Keratinocyte (primary cell): ENCODE results near the gene LEFTY2. TPM values are rescaled to one million over a fixed set of nuclear protein-coding genes. Genes with fewer than 3 reads are reported as not detected.
"Not testable (repeated sequence)": the region's sequence is repeated elsewhere in the genome, so short reads cannot be mapped to it uniquely, and the experiment has no call there.

Experiments used
- DNase-seq: peaks from one replicate; pipeline ENCODE4 v3.0.0-alpha.2; 2011; ENCODE audit warnings: low read depth, missing footprints, low spot score
- FAIRE-seq: peaks from 2 replicates; lab custom pipeline; 2011; peaks lifted over from hg19 to GRCh38; lab: Jason Lieb, UNC
- H2AFZ ChIP-seq: 2 replicates; pipeline ENCODE4 v1.6.0; 2012; ENCODE audit warnings: low read length, control low read depth, inconsistent platforms; ENCODE audit not compliant: control insufficient read depth
- H3K27ac ChIP-seq: 2 replicates; pipeline ENCODE4 v1.5.1; 2011; ENCODE audit warnings: low read length; ENCODE audit not compliant: control insufficient read depth, insufficient read depth
- H3K27me3 ChIP-seq: 3 replicates; pipeline ENCODE4 v1.6.0; 2011; ENCODE audit warnings: low read length; ENCODE audit not compliant: control insufficient read depth, insufficient read depth; ENCODE audit errors: extremely low read depth
- H3K36me3 ChIP-seq, 2 experiments: 2 replicates in 1 of 2; 3 replicates in 1 of 2; pipeline ENCODE4 v1.5.1; 2011; ENCODE audit warnings: low read length in 2 of 2, mild to moderate bottlenecking in 1 of 2; ENCODE audit not compliant: control insufficient read depth in 2 of 2, insufficient read depth in 2 of 2; ENCODE audit errors: extremely low read depth in 1 of 2
- H3K4me1 ChIP-seq: 3 replicates; pipeline ENCODE4 v1.5.1; 2011; ENCODE audit warnings: low read length; ENCODE audit not compliant: control insufficient read depth, insufficient read depth; ENCODE audit errors: extremely low read depth
- H3K4me2 ChIP-seq: 3 replicates; pipeline ENCODE4 v1.6.0; 2011; ENCODE audit warnings: low read depth, low read length; ENCODE audit not compliant: control insufficient read depth, insufficient read depth; ENCODE audit errors: extremely low read depth
- H3K4me3 ChIP-seq, 3 experiments: fragments of 200-600 bp in 1 of 3; sonication (generic) in 1 of 3; 2 replicates in 2 of 3; 3 replicates in 1 of 3; pipeline ENCODE4 v1.5.1; 2011 to 2016; ENCODE audit warnings: low read length in 3 of 3, mild to moderate bottlenecking in 3 of 3, control low read depth in 2 of 3, inconsistent platforms in 1 of 3, low read depth in 1 of 3, mixed read lengths in 1 of 3, mixed run types in 1 of 3, moderate library complexity in 1 of 3; ENCODE audit not compliant: control insufficient read depth in 2 of 3, insufficient read depth in 2 of 3; ENCODE audit errors: extremely low read depth in 1 of 3
- H3K79me2 ChIP-seq: 2 replicates; pipeline ENCODE4 v1.6.0; 2012; ENCODE audit warnings: low read length; ENCODE audit not compliant: control insufficient read depth, insufficient read depth
- H3K9ac ChIP-seq: 3 replicates; pipeline ENCODE4 v1.6.0; 2011; ENCODE audit warnings: low read length; ENCODE audit not compliant: control insufficient read depth, insufficient read depth; ENCODE audit errors: extremely low read depth
- H3K9me1 ChIP-seq: 3 replicates; pipeline ENCODE4 v1.6.0; 2011; ENCODE audit warnings: low read length; ENCODE audit not compliant: control insufficient read depth, insufficient read depth; ENCODE audit errors: extremely low read depth
- H3K9me3 ChIP-seq: 2 replicates; pipeline ENCODE4 v1.5.1; 2012; ENCODE audit warnings: low read depth, low read length; ENCODE audit not compliant: control insufficient read depth
- H4K20me1 ChIP-seq: 3 replicates; pipeline ENCODE4 v1.6.0; 2011; ENCODE audit warnings: low read length; ENCODE audit not compliant: control insufficient read depth, insufficient read depth; ENCODE audit errors: extremely low read depth
- CTCF ChIP-seq, 3 experiments: IDR thresholded peaks in 1 of 3; conservative IDR thresholded peaks in 1 of 3; optimal IDR thresholded peaks in 1 of 3; 2 replicates in 2 of 3; 3 replicates in 1 of 3; pipeline versions ENCODE3 to v1.5.1; 2011; ENCODE audit warnings: low read length in 3 of 3, mild to moderate bottlenecking in 3 of 3, moderate library complexity in 2 of 3, control low read depth in 1 of 3, inconsistent platforms in 1 of 3; ENCODE audit not compliant: insufficient read depth in 2 of 3; ENCODE audit errors: extremely low read depth in 1 of 3
- EZH2 ChIP-seq: IDR thresholded peaks from one replicate; pipeline ENCODE4 v1.6.1; 2012; ENCODE audit warnings: inconsistent platforms, mild to moderate bottlenecking, low read length, moderate library complexity
- dilution Hi-C: fragments of 300-500 bp; cut with MboI; formaldehyde crosslinking; loops from one replicate; pipeline ENCODE4 v1.7.0; 2020; ENCODE audit warnings: low sequenced_read_pairs; ENCODE audit not compliant: extremely low pct_ligation_motif_present
- polyA plus RNA-seq, 5 experiments: library from polyadenylated mRNA; depleted of rRNA in 3 of 5; stranded (reverse) in 3 of 5; stranded (forward) in 1 of 5; unstranded in 1 of 5; fragments of >200 nt; gene quantifications; 1 replicate in 1 of 5; 2 replicates in 3 of 5; 3 replicates in 1 of 5; pipeline versions ENCODE4 v1.2.1 to v1.2.3, GENCODE V29; 2011 to 2012; ENCODE audit warnings: missing spikeins in 2 of 5, low read depth in 1 of 5, low replicate concordance in 1 of 5

The LEFTY2 gene
- polyA plus RNA-seq, 1 donor (not counting 4 experiments of a cell fraction or from before 2014, with no cell fraction given), result not detected

GRCh38 chr1:225930566-225930965 is 10.5 kb downstream of the LEFTY2 start:
- no peak for FAIRE-seq
- no peaks in the 10 kb centered on the region for H4K20me1 ChIP-seq
- dilution Hi-C loops, result no loop called here

GRCh38 chr1:225929462-225929861 is 11.6 kb downstream of the LEFTY2 start:
- dilution Hi-C loops, H3K36me3 ChIP-seq, H3K4me3 ChIP-seq, H3K9ac ChIP-seq, H3K4me1 ChIP-seq, FAIRE-seq, H3K27me3 ChIP-seq, DNase-seq, H3K4me2 ChIP-seq, H3K9me1 ChIP-seq, H2AFZ ChIP-seq, H3K79me2 ChIP-seq, H3K9me3 ChIP-seq, H3K27ac ChIP-seq, H4K20me1 ChIP-seq: not testable (repeated sequence)

More at GRCh38 chr1:225930566-225930965, 10.5 kb downstream of the LEFTY2 start:
- H3K79me2 ChIP-seq, result no peaks in the 10 kb centered on the region
- no peaks in the 10 kb centered on the region for H3K9me3 ChIP-seq
- H3K4me3 ChIP-seq, result no peak overlapping the region
- no peak for DNase-seq
- H2AFZ ChIP-seq, result no peak overlapping the region
- no peak overlapping the region for H3K4me2 ChIP-seq
- no peaks in the 10 kb centered on the region for H3K36me3 ChIP-seq
- no peak overlapping the region for H3K27ac ChIP-seq
- H3K27me3 ChIP-seq, result no peaks in the 10 kb centered on the region
- H3K9ac ChIP-seq, result no peak overlapping the region
- H3K9me1 ChIP-seq, result peaks cover 3% of the 10 kb centered on the region
- peaks cover 2% of the 10 kb centered on the region for H3K4me1 ChIP-seq
- no peak for TF ChIP-seq CTCF (optimal IDR thresholded peaks at IDR 0.05 in 1 of 3, IDR thresholded peaks at IDR 0.05 in 1 of 3, conservative IDR thresholded peaks at IDR 0.05 in 1 of 3; ENCODE audit: extremely low read depth in 1 of 3, insufficient read depth in 2 of 3, low read length in 3 of 3)
- no peak for TF ChIP-seq EZH2
